ENCODE results near the gene RPS6KA1.

DNA sequence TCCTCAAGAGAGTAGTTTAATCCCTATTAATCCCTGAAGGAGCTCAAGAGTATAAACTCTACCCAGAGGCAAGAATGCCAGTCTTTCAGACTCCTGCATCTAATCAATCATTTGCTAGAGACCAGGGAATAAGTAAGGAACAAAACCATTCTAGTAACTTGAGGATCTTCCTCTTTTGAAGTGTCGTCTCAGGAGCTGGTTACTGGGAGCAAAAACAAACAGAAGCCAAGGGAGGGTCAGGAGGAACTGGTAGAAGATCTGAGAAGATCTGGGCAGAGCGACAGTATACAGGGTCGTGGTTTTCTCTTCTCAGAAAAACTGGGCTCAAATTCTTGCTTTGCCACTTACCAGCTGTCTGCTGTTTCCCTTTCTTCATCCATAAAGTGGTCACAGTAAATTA lies 69.3 kb downstream of the RPS6KA1 start:
- TF ChIP-seq RAD21 (IDR thresholded peaks at IDR 0.05; ENCODE audit: low read length) (no peak), POLR2A (IDR thresholded peaks at IDR 0.05; ENCODE audit: low read depth, low read length) (no peak), CEBPB (IDR thresholded peaks at IDR 0.05; ENCODE audit: low read depth, low read length) (no peak)
